ENCODE results near the gene CD34. TPM values are rescaled to one million over a fixed set of nuclear protein-coding genes. Genes with fewer than 3 reads are reported as not detected.
A peak's percentile ranks its signal among the peaks of the same experiment; 100 is the strongest.

CD34 gene
- total and polyA plus RNA-seq, 8 donors = 3.2 to 31.2 (median 11.6) TPM

- H3K27me3 ChIP-seq = no peaks in the 10 kb centered on the region
- intact Hi-C loops (cut with DNase I; ENCODE audit: low total_unique reads) = no loop called here
- peak overlapping the region; percentile 57 to 97 (median 72) for H3K27ac ChIP-seq
- peaks cover 38 to 91% (median 65%) of the 10 kb centered on the region in 4 donors for H3K4me1 ChIP-seq
- WGBS, 5 donors = 85 to 91% (median 85%) methylated on average over 4 of the region's 4 CpGs
- no peak overlapping the region for H3K4me3 ChIP-seq
- no peak for TF ChIP-seq EP300 (IDR thresholded peaks at IDR 0.05)
- TF ChIP-seq CTCF (IDR thresholded peaks at IDR 0.05) = no peak
- no peak for TF ChIP-seq POLR2A (IDR thresholded peaks at IDR 0.05)
- TF ChIP-seq POLR2AphosphoS5 (IDR thresholded peaks at IDR 0.05) = no peak
- H3K36me3 ChIP-seq = peaks cover 0 to 18% (median 3%) of the 10 kb centered on the region in 4 donors
- DNase-seq = no peak
- no peaks in the 10 kb centered on the region for H3K9me3 ChIP-seq
These were observed 73.3 kb downstream of the CD34 start for GRCh38 chr1:207837673-207838072.

- no peak overlapping the region for H3K4me3 ChIP-seq
- peak overlapping the region; percentile 27 to 97 (median 72) for H3K27ac ChIP-seq
- intact Hi-C loops (cut with DNase I; ENCODE audit: low total_unique reads) = no loop called here
- peaks cover 45 to 91% (median 69%) of the 10 kb centered on the region in 4 donors for H3K4me1 ChIP-seq
- peaks cover 0 to 13% (median 1%) of the 10 kb centered on the region in 4 donors for H3K36me3 ChIP-seq
- DNase-seq = no peak
- 49 to 66% (median 54%) methylated on average over 15 of the region's 15 CpGs for WGBS, 5 donors
- no peaks in the 10 kb centered on the region for H3K27me3 ChIP-seq
- TF ChIP-seq POLR2AphosphoS5 (IDR thresholded peaks at IDR 0.05) (no peak), EP300 (IDR thresholded peaks at IDR 0.05) (no peak), POLR2A (IDR thresholded peaks at IDR 0.05) (no peak), CTCF (IDR thresholded peaks at IDR 0.05) (no peak)
- no peaks in the 10 kb centered on the region for H3K9me3 ChIP-seq
These were observed 74.2 kb downstream of the CD34 start for GRCh38 chr1:207836591-207837347.

- WGBS, 5 donors = 87 to 96% (median 91%) methylated on average over 6 of the region's 6 CpGs
- H3K9me3 ChIP-seq = no peaks in the 10 kb centered on the region
- H3K4me1 ChIP-seq = peaks cover 52 to 97% (median 73%) of the 10 kb centered on the region in 4 donors
- DNase-seq = no peak
- no peaks in the 10 kb centered on the region for H3K27me3 ChIP-seq
- intact Hi-C loops (cut with DNase I; ENCODE audit: low total_unique reads) = no loop called here
- peak overlapping the region in 3 of 5 donors; percentile 72 to 97 (median 79) for H3K27ac ChIP-seq
- H3K36me3 ChIP-seq = peaks cover 0 to 13% (median 0%) of the 10 kb centered on the region in 4 donors
- TF ChIP-seq CTCF (IDR thresholded peaks at IDR 0.05) (no peak), POLR2A (IDR thresholded peaks at IDR 0.05) (no peak), EP300 (IDR thresholded peaks at IDR 0.05) (no peak), POLR2AphosphoS5 (IDR thresholded peaks at IDR 0.05) (no peak)
- no peak overlapping the region for H3K4me3 ChIP-seq
These were observed 75.0 kb downstream of the CD34 start for GRCh38 chr1:207835958-207836357.

- Histone ChIP-seq H3K27me3 (no peaks in the 10 kb centered on the region), H3K36me3 (peaks cover 0 to 7% (median 0%) of the 10 kb centered on the region in 4 donors), H3K9me3 (no peaks in the 10 kb centered on the region), H3K27ac (peak overlapping the region; percentile 23 to 97 (median 32)), H3K4me3 (no peak overlapping the region), H3K4me1 (peaks cover 56 to 100% (median 77%) of the 10 kb centered on the region in 4 donors)
- intact Hi-C loops (cut with DNase I; ENCODE audit: low total_unique reads) = loop anchor here (5.0 kb wide), 1 partner anchor 33 kb away; no protein-coding TSS in a partner anchor
- 86 to 93% (median 90%) methylated on average over 7 of the region's 7 CpGs for WGBS, 5 donors
- no peak for DNase-seq
- TF ChIP-seq POLR2AphosphoS5 (IDR thresholded peaks at IDR 0.05) = no peak
- TF ChIP-seq CTCF (IDR thresholded peaks at IDR 0.05) = no peak
- TF ChIP-seq EP300 (IDR thresholded peaks at IDR 0.05) = no peak
- no peak for TF ChIP-seq POLR2A (IDR thresholded peaks at IDR 0.05)
These were observed 76.8 kb downstream of the CD34 start for GRCh38 chr1:207833956-207834660.

Measured in stomach (tissue), 9 donors.